ENCODE measurements around the gene STX10. TPM values are rescaled to one million over a fixed set of nuclear protein-coding genes. Genes with fewer than 3 reads are reported as not detected.

The STX10 gene
- polyA plus RNA-seq, 1 of the 3 experiments (the other 2 are of a cell fraction): 163 TPM

GRCh38 chr19:13121551-13122274, 28.5 kb downstream of the STX10 start:
- TF ChIP-seq, protein P1, sequence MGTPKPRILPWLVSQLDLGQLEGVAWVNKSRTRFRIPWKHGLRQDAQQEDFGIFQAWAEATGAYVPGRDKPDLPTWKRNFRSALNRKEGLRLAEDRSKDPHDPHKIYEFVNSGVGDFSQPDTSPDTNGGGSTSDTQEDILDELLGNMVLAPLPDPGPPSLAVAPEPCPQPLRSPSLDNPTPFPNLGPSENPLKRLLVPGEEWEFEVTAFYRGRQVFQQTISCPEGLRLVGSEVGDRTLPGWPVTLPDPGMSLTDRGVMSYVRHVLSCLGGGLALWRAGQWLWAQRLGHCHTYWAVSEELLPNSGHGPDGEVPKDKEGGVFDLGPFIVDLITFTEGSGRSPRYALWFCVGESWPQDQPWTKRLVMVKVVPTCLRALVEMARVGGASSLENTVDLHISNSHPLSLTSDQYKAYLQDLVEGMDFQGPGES (IDR thresholded peaks at IDR 0.05; ENCODE audit: low read depth, low read length): no peak
- no peak for TF ChIP-seq RFX5 (IDR thresholded peaks at IDR 0.05; ENCODE audit: low read length)
- TF ChIP-seq NRF1 (IDR thresholded peaks at IDR 0.05; ENCODE audit: low read depth, low read length): no peak
- TF ChIP-seq ELF1 (IDR thresholded peaks at IDR 0.05): no peak
- no peak for TF ChIP-seq RXRA (IDR thresholded peaks at IDR 0.05; ENCODE audit: borderline replicate concordance, low read depth)
- 92% methylated on average over 18 of the region's 18 CpGs for WGBS (ENCODE audit: low lambda C conversion rate)
- Histone ChIP-seq H3K27me3 (ENCODE audit: insufficient read depth) (no peaks in the 10 kb centered on the region), H3K4me1 (ENCODE audit: control insufficient read depth in 1 of 2, insufficient read depth in 2 of 2, low read depth in 1 of 2, low read length in 1 of 2) (peaks cover 16 to 19% of the 10 kb centered on the region in 2 experiments; a peak in 2 of 4 replicates), H3K4me3 (ENCODE audit: low read depth in 2 of 2, low read length in 1 of 2) (no peak overlapping the region), H3F3A (replicated peaks; ENCODE audit: insufficient read depth) (peaks cover 4% of the 10 kb centered on the region), H3K9me2 (no peaks in the 10 kb centered on the region), H3K36me3 (replicated peaks in 1 of 2; ENCODE audit: control insufficient read depth in 1 of 2, insufficient read depth in 2 of 2, low read length in 1 of 2) (peaks cover 4 to 19% of the 10 kb centered on the region in 2 experiments), H4K20me1 (ENCODE audit: insufficient read depth) (peaks cover 77% of the 10 kb centered on the region), H3K4me2 (no peak overlapping the region), H3K9ac (no peak overlapping the region), H2AFZ (ENCODE audit: low read depth) (no peak overlapping the region), H3K27ac (ENCODE audit: low read depth in 2 of 2, low read length in 1 of 2) (no peak overlapping the region), H3K79me2 (ENCODE audit: insufficient read depth) (peaks cover 91% of the 10 kb centered on the region), H3K9me3 (no peaks in the 10 kb centered on the region)
- POLR2A ChIA-PET: no interaction called here
- DNase-seq: no peak
- CTCF ChIA-PET: interaction anchor here (1.0 to 1.8 kb wide), 2 partner anchors 28 kb away, joined by 6 to 10 read pairs; partner anchors contain the start of genes IER2 and STX10

DNA sequence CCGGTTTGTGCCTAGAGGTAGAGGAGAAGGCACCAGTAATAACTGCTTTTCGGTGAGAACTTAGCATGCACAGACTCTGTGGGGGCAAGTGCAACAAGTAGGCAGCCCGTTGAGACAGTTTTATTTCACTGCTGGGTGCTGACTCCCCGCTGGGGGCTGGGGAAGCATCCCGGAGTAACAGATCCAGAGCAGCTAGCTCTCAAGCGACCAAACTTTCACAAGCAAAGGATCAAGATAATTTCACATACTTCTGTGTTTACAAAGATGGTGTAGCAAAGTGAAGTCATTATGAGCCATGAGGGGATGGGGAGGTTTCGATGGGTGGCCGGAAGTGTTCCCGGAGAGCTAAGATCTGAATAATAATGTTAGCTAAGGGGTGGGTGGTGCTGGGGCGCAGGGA, 29.4 kb downstream of the STX10 start:
- no peaks in the 10 kb centered on the region for H3K9me3 ChIP-seq
- TF ChIP-seq, protein P1 (IDR thresholded peaks at IDR 0.05; ENCODE audit: low read depth, low read length): no peak
- no peak for TF ChIP-seq EZH2phosphoT487 (IDR thresholded peaks at IDR 0.05; ENCODE audit: borderline replicate concordance, low read depth)
- no peak for TF ChIP-seq TCF12 (IDR thresholded peaks at IDR 0.05)
- TF ChIP-seq MEF2A (IDR thresholded peaks at IDR 0.05; ENCODE audit: borderline replicate concordance, low read depth): no peak
- TF ChIP-seq CHD2 (IDR thresholded peaks at IDR 0.05; ENCODE audit: low read length, partially characterized antibody): no peak
- TF ChIP-seq SMC3 (IDR thresholded peaks at IDR 0.05; ENCODE audit: low read depth, low read length): no peak
- H3F3A ChIP-seq (replicated peaks; ENCODE audit: insufficient read depth): peaks cover 4% of the 10 kb centered on the region
- H3K27ac ChIP-seq (ENCODE audit: low read depth in 2 of 2, low read length in 1 of 2): no peak overlapping the region
- POLR2A ChIA-PET: interaction anchor here (3.7 kb wide), 1 partner anchor 32 kb away, joined by 16 read pairs; no protein-coding TSS in a partner anchor
- H2AFZ ChIP-seq (ENCODE audit: low read depth): no peak overlapping the region
- H4K20me1 ChIP-seq (ENCODE audit: insufficient read depth): peaks cover 69% of the 10 kb centered on the region
- peaks cover 88% of the 10 kb centered on the region for H3K79me2 ChIP-seq (ENCODE audit: insufficient read depth)
- H3K4me1 ChIP-seq (ENCODE audit: control insufficient read depth in 1 of 2, insufficient read depth in 2 of 2, low read depth in 1 of 2, low read length in 1 of 2): peaks cover 19 to 20% of the 10 kb centered on the region in 2 experiments; a peak in 2 of 4 replicates
- WGBS (ENCODE audit: low lambda C conversion rate): 95% methylated on average over 8 of the region's 10 CpGs
- no peak for DNase-seq
- no peaks in the 10 kb centered on the region for H3K9me2 ChIP-seq
- H3K4me3 ChIP-seq (ENCODE audit: low read depth in 2 of 2, low read length in 1 of 2): no peak overlapping the region
- no peak overlapping the region for H3K9ac ChIP-seq
- H3K4me2 ChIP-seq: no peak overlapping the region
- peaks cover 0 to 16% of the 10 kb centered on the region in 2 experiments for H3K36me3 ChIP-seq (replicated peaks in 1 of 2; ENCODE audit: control insufficient read depth in 1 of 2, insufficient read depth in 2 of 2, low read length in 1 of 2)
- H3K27me3 ChIP-seq (ENCODE audit: insufficient read depth): no peaks in the 10 kb centered on the region
- CTCF ChIA-PET: interaction anchor here (1.0 to 1.8 kb wide), 4 partner anchors 27 to 155 kb away, joined by 4 to 10 read pairs (median 5); partner anchors contain the start of genes IER2 and STX10
